Measurements from ENCODE around the gene SNX22.

Gene SNX22

DNA sequence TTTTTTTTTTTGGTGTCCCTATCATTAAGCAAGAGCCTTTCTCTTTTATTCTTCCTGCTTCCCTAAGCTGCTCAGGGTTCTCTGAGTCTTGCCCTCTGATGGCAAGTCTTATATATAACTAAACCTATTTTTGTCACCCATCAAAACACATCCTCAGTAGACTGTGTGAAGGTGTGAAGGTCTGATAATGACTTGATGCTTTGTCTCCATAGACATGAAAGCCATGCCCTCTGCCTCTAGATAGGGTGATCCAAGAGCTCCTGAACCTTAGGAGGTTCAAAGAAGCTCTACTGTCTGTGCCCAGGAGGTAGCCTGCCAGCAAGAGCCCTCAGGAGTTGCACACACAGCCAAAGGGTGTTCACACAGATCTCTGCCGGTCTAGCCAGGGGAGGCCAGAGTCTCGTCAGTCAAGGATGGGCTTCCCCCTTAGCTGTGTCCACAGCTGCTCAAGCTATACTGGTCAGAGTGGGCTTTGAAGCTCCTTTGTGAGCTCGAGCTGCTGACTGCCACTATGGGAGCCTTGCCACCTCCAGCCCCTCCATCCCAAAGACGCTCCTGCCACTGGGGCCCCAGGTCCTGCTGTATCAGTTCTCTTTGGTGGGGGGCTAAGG lies 13.1 kb upstream of the SNX22 start:
- Histone ChIP-seq H3K4me1 (ENCODE audit: insufficient read depth, poor library complexity, severe bottlenecking) (no peaks in the 10 kb centered on the region), H3K9me3 (ENCODE audit: severe bottlenecking) (no peaks in the 10 kb centered on the region), H3K36me3 (ENCODE audit: low read depth) (peaks cover 63% of the 10 kb centered on the region), H3K4me3 (ENCODE audit: severe bottlenecking) (no peak overlapping the region), H3K27me3 (ENCODE audit: insufficient read depth, poor library complexity, severe bottlenecking) (no peaks in the 10 kb centered on the region), H3K27ac (ENCODE audit: poor library complexity, severe bottlenecking) (no peak overlapping the region)
- DNase-seq (ENCODE audit: low spot score) (no peak), ATAC-seq (ENCODE audit: low read depth) (no peak)
- TF ChIP-seq, protein P1, sequence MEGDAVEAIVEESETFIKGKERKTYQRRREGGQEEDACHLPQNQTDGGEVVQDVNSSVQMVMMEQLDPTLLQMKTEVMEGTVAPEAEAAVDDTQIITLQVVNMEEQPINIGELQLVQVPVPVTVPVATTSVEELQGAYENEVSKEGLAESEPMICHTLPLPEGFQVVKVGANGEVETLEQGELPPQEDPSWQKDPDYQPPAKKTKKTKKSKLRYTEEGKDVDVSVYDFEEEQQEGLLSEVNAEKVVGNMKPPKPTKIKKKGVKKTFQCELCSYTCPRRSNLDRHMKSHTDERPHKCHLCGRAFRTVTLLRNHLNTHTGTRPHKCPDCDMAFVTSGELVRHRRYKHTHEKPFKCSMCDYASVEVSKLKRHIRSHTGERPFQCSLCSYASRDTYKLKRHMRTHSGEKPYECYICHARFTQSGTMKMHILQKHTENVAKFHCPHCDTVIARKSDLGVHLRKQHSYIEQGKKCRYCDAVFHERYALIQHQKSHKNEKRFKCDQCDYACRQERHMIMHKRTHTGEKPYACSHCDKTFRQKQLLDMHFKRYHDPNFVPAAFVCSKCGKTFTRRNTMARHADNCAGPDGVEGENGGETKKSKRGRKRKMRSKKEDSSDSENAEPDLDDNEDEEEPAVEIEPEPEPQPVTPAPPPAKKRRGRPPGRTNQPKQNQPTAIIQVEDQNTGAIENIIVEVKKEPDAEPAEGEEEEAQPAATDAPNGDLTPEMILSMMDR (IDR thresholded peaks at IDR 0.05; ENCODE audit: poor library complexity, severe bottlenecking) = no peak

DNA sequence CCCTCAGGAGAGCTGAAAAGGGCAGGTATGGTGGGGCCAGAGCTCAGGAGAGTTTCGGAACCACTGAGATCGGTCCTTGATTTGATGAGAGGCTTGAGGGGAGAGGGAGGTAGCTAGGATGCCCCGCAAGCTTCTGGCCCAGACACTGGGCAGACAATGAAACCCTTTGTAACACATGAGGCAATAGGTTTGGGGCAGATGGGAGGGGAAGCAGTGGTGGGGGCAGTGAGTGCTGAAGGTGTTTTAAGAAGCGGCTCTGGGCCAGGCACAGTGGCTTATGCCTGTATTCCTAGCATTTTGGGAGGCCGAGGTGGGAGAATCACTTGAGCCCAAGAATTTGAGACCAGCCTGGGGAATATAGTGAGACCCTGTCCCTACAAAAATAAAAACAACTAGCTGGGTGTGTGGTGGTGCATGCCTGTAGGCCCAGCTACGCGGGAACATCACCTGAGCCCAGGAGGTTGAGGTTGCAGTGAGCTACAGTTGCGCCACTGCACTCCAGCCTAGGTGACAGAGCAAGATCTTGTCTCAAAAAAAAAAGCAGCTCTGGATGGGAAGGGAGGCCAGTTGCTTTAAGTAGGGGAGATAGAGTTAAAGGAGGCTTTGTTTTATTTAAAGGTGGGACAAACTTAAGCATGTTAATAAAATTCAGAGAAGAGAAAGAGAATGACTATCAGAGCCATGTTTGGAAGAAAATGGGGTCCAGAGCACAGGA lies 9.6 kb upstream of the SNX22 start:
- H3K4me3 ChIP-seq (ENCODE audit: severe bottlenecking) = no peak overlapping the region
- ATAC-seq (ENCODE audit: low read depth) = no peak
- H3K27me3 ChIP-seq (ENCODE audit: insufficient read depth, poor library complexity, severe bottlenecking) = no peaks in the 10 kb centered on the region
- H3K4me1 ChIP-seq (ENCODE audit: insufficient read depth, poor library complexity, severe bottlenecking) = no peaks in the 10 kb centered on the region
- no peak overlapping the region for H3K27ac ChIP-seq (ENCODE audit: poor library complexity, severe bottlenecking)
- TF ChIP-seq, protein P1 (IDR thresholded peaks at IDR 0.05; ENCODE audit: poor library complexity, severe bottlenecking) = no peak
- H3K36me3 ChIP-seq (ENCODE audit: low read depth) = peaks cover 39% of the 10 kb centered on the region
- H3K9me3 ChIP-seq (ENCODE audit: severe bottlenecking) = no peaks in the 10 kb centered on the region
- DNase-seq (ENCODE audit: low spot score) = no peak

DNA sequence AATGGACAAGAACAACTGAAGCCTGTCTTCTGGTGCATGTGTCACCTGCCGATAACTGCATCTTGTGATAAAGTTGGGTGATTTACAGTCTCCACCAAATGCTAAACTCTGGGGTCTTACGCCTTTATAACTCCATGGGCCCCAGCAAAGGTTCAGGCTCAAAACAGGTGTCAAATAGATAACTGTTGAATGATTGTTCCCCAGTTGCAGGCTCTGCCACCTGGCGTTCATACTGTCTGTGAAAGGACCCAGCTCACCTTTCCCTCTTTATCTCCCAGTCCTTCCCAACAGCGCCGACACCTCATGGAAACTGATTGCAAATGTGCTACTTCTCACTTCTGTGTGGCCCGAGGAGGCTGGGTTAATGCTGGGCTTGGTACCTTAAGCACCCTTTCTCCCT lies 8.3 kb upstream of the SNX22 start:
- ATAC-seq (ENCODE audit: low read depth) = no peak
- H3K36me3 ChIP-seq (ENCODE audit: low read depth) = peaks cover 27% of the 10 kb centered on the region

DNA sequence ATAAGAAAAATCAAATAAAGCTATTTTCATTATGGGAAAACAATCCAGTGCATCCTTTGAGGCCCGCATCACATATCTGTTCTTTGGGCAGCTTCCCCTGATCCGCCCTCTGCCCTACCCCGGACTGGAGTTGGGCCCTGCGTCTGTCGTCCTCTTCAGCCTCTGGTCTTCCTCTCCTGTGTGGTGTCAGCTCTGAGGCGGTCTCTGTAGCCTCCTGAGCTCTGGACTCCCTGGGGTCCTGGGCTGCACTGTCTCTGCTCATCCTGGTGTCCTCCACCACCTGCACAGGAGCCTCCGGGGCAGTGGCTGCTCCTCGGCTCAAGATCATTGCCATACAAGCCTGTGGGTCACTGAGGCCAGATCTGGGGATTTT lies 7.4 kb upstream of the SNX22 start:
- Histone ChIP-seq H3K4me1 (ENCODE audit: insufficient read depth, poor library complexity, severe bottlenecking) (no peaks in the 10 kb centered on the region), H3K9me3 (ENCODE audit: severe bottlenecking) (no peaks in the 10 kb centered on the region), H3K27me3 (ENCODE audit: insufficient read depth, poor library complexity, severe bottlenecking) (no peaks in the 10 kb centered on the region), H3K27ac (ENCODE audit: poor library complexity, severe bottlenecking) (no peak overlapping the region), H3K36me3 (ENCODE audit: low read depth) (peaks cover 19% of the 10 kb centered on the region), H3K4me3 (ENCODE audit: severe bottlenecking) (no peak overlapping the region)
- ATAC-seq (ENCODE audit: low read depth) (no peak), DNase-seq (ENCODE audit: low spot score) (no peak)
- TF ChIP-seq, protein P1 (IDR thresholded peaks at IDR 0.05; ENCODE audit: poor library complexity, severe bottlenecking) = no peak

More for the DNA sequence above, 8.3 kb upstream of the SNX22 start:
- Histone ChIP-seq H3K4me3 (ENCODE audit: severe bottlenecking) (no peak overlapping the region), H3K27ac (ENCODE audit: poor library complexity, severe bottlenecking) (no peak overlapping the region), H3K9me3 (ENCODE audit: severe bottlenecking) (no peaks in the 10 kb centered on the region), H3K4me1 (ENCODE audit: insufficient read depth, poor library complexity, severe bottlenecking) (no peaks in the 10 kb centered on the region), H3K27me3 (ENCODE audit: insufficient read depth, poor library complexity, severe bottlenecking) (no peaks in the 10 kb centered on the region)
- DNase-seq (ENCODE audit: low spot score) = no peak
- TF ChIP-seq, protein P1 (IDR thresholded peaks at IDR 0.05; ENCODE audit: poor library complexity, severe bottlenecking) = no peak
